Measurements from ENCODE around the gene CEACAM20.

DNA sequence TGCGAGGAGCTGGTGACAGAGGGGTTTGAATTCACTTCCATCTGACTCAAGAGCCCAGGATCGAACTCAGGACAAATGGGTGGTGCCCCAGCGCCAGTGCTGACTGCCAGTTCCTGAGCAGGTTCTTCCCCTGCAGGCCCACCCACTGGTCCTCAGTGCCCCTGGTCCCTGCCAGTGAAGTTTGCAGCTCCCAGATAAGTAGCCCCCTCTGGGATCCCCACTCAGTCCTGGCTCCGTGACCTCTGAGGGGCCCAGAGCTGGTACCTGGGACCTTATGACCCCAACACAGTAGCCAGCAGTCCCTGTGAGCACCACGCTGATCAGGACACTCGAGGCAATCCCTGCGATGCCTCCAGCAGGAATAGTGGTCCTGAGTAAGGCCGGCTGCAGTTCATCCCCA is 11.3 kb upstream of the CEACAM20 start:
- TF ChIP-seq EZH2phosphoT487 (IDR thresholded peaks at IDR 0.05; ENCODE audit: unreplicated experiment) (no peak), POLR2AphosphoS5 (IDR thresholded peaks at IDR 0.05; ENCODE audit: low read depth) (no peak), CREB1 (CRISPR knock-in tag; IDR thresholded peaks at IDR 0.05; ENCODE audit: low read depth) (no peak), EZH2 (IDR thresholded peaks at IDR 0.05; ENCODE audit: low read depth, unreplicated experiment) (no peak), JUNB (IDR thresholded peaks at IDR 0.05; ENCODE audit: unreplicated experiment) (no peak), ZNF114 (CRISPR knock-in tag; IDR thresholded peaks at IDR 0.05) (no peak), ZNF462 (CRISPR knock-in tag; IDR thresholded peaks at IDR 0.05) (no peak), ETS1 (IDR thresholded peaks at IDR 0.05) (no peak), STAT1 (IDR thresholded peaks at IDR 0.05; ENCODE audit: unreplicated experiment) (no peak), NANOG (IDR thresholded peaks at IDR 0.05; ENCODE audit: borderline replicate concordance) (no peak), ZNF331 (CRISPR knock-in tag; IDR thresholded peaks at IDR 0.05; ENCODE audit: low read depth) (no peak)
- TF ChIP-seq, protein P1, sequence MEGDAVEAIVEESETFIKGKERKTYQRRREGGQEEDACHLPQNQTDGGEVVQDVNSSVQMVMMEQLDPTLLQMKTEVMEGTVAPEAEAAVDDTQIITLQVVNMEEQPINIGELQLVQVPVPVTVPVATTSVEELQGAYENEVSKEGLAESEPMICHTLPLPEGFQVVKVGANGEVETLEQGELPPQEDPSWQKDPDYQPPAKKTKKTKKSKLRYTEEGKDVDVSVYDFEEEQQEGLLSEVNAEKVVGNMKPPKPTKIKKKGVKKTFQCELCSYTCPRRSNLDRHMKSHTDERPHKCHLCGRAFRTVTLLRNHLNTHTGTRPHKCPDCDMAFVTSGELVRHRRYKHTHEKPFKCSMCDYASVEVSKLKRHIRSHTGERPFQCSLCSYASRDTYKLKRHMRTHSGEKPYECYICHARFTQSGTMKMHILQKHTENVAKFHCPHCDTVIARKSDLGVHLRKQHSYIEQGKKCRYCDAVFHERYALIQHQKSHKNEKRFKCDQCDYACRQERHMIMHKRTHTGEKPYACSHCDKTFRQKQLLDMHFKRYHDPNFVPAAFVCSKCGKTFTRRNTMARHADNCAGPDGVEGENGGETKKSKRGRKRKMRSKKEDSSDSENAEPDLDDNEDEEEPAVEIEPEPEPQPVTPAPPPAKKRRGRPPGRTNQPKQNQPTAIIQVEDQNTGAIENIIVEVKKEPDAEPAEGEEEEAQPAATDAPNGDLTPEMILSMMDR (conservative IDR thresholded peaks at IDR 0.05; ENCODE audit: low read depth in 2 of 2), result no peak
- TF ChIP-seq, protein P2, sequence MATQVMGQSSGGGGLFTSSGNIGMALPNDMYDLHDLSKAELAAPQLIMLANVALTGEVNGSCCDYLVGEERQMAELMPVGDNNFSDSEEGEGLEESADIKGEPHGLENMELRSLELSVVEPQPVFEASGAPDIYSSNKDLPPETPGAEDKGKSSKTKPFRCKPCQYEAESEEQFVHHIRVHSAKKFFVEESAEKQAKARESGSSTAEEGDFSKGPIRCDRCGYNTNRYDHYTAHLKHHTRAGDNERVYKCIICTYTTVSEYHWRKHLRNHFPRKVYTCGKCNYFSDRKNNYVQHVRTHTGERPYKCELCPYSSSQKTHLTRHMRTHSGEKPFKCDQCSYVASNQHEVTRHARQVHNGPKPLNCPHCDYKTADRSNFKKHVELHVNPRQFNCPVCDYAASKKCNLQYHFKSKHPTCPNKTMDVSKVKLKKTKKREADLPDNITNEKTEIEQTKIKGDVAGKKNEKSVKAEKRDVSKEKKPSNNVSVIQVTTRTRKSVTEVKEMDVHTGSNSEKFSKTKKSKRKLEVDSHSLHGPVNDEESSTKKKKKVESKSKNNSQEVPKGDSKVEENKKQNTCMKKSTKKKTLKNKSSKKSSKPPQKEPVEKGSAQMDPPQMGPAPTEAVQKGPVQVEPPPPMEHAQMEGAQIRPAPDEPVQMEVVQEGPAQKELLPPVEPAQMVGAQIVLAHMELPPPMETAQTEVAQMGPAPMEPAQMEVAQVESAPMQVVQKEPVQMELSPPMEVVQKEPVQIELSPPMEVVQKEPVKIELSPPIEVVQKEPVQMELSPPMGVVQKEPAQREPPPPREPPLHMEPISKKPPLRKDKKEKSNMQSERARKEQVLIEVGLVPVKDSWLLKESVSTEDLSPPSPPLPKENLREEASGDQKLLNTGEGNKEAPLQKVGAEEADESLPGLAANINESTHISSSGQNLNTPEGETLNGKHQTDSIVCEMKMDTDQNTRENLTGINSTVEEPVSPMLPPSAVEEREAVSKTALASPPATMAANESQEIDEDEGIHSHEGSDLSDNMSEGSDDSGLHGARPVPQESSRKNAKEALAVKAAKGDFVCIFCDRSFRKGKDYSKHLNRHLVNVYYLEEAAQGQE (IDR thresholded peaks at IDR 0.05; ENCODE audit: unreplicated experiment), result no peak

Data from GM23338 (cell line).